Stimulated activated CD8-positive, alpha-beta memory T cell treated with anti-CD3 and anti-CD28 coated beads, Interleukin-7, amount 100 ng/mL, for 24 hours (primary cell): ENCODE results near the gene PTPRF.
"Not testable (repeated sequence)": the region's sequence is repeated elsewhere in the genome, so short reads cannot be mapped to it uniquely, and the experiment has no call there.

Experiments
- DNase-seq: peaks from one replicate; pipeline ENCODE4 v3.0.0-alpha.2; 2020; ENCODE audit warnings: low read depth

Gene PTPRF

DNA sequence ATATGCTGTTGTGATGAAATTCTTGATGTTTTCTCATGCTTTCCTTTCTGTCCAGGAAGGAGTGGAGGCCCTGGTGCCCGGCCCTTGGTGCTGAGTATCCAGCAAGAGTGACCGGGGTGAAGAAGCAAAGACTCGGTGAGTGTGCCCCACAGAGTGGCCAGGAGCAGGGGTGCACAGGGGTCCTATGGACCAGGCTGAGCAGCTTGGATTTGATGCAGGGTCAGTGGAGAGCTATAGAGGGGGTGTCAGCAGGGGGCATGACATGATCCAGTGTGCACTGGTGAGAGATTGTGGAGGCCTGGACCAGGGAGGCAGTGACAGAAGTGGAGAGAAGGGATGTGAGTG lies 7.4 kb downstream of the PTPRF start:
- no peak for DNase-seq

DNA sequence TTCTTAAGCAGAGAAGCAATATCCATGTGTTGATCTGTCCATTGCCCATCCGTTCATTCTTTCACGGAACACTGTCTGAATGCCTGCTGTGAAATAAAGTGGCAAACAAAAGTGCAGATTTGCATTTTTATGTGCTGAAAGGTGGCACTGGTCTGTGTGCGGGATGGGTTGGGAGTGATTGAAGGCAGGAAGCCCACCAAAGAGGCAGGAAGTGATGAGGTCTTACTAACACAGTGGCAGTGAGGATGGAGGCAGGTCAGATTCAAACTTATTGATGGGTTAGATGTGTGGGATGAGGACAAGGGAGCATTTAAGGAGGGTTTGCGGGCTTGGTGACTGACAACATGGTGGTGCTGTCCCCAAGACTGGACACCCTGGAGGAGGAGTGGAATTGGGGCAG lies 8.3 kb downstream of the PTPRF start:
- DNase-seq = no peak

DNA sequence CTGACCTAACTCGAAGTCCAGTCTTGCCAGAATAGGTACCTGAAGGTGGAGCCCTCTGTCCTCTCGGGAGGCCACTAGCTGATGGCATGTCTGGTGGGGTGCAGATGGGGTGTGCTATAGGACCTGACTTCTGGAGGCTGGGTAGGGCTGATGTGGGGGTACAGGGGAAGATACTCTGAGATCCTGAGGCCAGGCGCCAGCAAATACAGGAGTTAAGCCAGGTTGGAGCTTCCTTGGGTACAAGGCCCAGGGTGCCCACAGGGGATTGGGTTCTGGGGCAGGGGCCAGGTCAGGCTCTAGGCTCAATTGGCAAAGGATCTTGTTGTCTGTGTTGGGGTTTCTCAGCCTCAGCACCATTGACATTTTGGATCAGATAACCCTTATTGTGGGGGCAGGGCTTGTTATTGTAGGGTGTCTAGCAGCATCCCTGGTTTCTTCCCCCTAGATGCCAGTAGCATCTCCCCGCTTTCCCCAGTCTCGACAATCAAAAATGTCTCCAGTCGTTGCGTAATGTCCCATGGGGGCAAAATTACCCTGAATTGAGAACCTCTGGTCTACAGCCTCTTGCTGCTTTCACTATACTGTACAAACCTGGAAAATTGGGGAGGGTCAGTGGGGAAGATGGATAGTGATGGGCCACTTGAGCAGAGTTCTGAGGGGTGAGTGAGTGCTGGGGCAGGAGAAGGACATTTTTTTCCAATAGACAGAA lies 9.2 kb downstream of the PTPRF start:
- no peak for DNase-seq

DNA sequence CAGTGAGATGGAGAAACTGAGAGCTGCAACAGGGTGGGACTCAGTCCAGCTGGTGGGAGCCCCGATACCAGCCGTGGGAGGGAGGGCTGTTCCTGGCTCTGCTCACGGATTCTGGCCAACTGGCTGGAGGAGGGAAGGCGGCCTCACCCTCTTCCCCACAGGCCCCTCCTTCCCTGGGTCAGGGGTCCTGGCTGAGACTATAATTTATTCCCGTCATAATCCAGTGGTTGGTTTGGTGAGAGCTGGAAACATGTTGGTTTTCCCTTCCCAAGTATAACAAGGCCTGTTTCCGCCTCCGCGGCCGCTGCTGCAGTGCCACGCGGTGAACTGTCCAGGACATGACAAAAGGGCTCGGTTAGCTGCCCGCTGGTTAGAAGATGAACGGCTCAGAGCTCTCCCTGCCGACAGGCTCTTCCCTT lies 10.0 kb downstream of the PTPRF start:
- DNase-seq = no peak

DNA sequence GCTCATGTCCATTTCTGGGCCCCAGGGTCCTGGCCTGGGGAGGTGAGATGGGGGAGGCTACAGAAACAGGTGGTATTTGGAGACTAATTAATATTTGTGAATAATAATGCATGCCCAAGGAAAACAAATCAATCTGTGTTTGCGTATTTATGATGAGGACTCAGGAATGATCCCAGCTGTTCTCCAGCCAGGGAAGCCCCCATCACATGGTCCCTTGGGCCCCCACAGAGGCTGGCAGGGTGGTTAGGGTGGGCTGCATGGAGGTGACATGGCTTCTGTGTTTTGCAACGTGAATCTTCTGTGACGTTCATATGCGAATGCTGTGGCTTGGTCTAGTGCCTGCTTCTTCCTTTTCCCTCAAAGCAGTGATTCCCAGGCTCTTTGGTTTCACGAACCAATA lies 10.5 kb downstream of the PTPRF start:
- DNase-seq = no peak

DNA sequence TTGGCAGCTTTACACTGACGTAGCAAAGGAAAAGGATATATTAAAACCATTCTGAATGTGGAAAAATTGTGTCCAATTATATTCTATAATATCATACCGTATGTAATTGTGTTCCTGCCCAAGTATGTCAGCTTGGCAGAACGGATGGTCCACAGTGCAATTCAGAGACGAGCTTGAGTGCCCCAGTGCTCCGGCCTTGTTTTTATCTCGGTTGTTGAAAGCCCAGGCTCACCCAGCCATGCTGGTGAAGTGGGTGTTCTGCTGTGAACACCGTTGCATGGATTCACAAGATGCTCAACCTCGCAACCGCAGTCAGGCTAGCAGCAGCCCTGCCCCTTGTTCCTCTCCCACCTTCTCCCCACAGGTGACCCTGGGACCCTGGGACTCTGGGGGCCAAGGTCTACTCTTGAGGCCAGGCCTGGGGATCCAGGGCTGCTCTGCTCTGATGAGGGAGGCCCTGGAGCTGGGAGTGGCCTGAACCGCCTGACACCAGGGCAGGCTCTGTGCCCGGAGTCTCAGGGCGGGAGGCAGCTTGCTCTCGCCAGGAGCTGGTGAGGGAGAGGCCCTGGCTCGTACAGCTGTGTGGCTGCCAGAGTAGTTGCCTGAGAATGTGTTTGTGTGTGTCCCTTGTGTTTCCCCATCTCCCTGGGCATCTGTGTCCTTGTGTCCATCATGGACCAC lies 11.2 kb downstream of the PTPRF start:
- no peak for DNase-seq

DNA sequence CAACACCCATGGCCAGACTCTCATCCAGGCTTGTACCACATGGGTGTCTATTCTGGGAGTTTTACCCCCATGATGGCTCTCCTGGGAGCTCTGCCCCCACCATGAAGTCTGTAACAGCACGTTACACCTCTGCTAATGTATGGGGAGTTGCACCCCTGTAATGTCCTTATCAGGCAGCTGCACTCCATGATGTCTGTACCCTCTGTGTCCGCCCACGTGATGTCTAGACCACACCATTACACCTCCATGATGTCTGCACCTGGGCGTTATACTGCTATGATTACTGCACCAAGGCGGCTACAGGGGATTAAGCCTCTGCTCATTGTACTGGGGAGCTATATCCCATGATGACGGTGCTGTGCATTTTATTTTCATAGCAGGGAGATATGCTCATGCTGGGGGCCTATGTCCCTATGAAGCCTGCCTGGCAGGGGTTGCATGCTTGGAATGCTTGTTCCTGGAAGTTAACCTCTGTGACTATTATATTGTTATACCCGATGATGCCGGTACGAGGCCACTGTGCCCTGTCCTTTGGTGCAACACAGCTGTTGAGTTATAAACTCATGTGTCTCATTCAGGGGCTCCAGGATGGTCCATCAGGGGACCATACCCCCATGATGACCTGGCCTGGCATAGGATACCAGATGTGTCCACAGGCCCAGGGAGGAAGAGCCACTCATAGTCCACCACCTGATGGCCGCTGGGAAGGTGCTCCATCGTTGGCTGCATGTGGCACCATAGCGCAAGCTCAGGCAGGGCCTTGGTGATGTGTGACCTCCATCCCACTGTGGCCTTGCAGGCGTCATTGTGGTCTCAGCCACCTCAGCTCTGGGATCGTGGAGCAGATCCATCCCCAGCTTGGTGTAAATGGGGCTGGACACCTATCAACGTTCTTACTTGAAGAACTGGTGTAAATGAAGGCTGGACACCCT lies 12.1 kb downstream of the PTPRF start:
- no peak for DNase-seq

DNA sequence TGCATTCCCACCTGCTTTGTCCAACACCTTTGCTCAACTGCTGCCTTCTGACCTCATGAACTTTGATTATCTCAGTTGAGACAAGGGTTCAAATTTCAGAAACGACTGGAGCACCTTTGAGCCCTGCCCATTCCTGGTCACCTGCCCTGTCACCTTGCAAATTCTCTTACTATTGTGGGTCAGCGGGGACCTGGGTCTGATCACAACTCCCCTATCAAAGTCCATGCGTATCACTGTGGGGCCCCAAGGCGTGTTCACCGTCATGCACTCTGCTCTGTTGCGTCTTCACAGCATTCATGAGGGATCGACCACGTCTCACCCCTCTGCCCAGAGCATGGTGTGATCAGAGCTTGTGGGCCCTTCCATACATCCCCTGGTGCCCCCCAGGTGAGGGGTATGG lies 12.9 kb downstream of the PTPRF start:
- DNase-seq = no peak

DNA sequence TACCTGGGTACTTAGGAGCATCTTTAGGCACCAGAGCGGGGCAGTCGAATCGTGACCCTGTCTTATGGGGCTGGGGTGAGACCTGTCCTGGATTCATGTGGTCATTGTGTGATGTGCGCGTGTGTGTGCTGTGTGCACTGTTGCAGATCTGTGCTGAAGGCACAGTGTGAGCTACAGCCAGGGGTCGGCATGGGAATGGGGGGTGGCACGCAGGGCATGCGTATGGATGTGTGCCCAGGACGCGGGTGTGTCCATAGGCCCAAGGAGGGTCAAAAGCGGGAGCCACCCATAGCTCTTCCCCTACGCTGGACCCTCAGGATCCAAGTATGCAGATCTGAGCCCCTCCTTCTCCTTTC lies 14.6 kb downstream of the PTPRF start:
- DNase-seq = no peak

DNA sequence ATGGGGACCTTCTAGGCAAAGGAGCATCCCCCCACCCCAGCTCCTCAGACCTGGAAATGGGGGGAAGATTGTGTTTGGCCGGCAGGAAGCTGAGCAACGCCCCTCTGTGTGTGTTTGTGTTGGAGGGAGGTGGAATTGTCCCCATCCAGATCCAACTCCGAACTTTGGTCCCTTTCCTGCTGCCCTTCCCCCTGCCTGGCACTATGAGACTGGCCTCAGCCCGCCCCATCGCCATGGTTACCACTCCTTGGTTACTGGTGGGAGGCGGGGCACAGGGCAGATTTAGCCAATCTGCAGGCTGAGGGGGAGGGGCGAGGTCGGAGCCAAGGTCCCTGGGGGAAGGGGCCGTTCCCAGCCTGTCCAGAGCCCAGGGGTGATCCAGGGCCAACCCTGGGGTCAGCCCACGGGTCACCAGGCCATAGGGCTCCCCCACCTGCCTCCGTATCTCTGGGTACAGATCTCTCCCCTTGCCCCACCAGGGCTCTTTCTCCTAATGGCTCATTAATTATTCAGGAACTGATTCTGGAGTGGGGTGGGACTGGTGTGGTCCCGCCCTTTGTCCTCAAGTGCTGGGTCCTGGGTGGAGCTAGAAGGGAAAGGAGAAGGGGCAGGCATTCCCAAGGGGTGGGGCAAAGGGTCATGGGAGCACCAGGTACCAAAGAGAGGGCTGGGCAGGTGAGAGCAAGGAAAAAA lies 15.2 kb downstream of the PTPRF start:
- DNase-seq = no peak

DNA sequence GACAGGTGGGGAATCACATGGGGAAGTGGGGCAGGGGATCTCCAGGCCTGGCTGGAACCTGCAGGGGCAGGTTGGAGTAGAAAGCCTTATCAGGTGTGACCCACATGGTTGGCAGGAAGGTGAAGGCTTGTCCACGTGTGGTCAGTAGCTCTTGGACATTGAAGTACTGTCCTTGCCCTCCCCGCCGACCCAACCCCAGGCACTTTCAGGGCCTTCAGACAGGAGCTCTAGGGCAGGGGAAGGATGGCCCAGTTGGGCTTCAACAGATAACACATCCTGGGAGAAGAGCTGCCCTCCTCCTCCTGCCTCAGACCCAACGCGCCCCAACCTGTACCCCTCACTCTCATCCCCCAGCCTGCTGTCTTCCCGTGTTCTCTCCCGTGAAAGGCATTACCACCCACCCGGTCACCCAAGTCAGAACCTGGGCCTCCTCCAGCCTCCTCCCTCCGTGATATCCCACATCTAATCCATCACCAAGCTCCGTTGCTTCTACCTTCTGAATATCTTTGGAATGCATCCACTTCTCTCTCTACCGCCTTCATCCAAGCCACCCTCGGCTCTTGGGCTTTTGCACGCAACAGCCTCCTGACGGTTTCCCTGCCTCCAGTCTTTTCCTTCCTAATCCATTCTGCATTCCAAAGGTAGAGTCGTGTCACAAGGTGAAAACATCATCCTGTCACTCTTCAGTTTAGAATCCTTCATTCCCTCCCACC lies 15.9 kb downstream of the PTPRF start:
- no peak for DNase-seq

DNA sequence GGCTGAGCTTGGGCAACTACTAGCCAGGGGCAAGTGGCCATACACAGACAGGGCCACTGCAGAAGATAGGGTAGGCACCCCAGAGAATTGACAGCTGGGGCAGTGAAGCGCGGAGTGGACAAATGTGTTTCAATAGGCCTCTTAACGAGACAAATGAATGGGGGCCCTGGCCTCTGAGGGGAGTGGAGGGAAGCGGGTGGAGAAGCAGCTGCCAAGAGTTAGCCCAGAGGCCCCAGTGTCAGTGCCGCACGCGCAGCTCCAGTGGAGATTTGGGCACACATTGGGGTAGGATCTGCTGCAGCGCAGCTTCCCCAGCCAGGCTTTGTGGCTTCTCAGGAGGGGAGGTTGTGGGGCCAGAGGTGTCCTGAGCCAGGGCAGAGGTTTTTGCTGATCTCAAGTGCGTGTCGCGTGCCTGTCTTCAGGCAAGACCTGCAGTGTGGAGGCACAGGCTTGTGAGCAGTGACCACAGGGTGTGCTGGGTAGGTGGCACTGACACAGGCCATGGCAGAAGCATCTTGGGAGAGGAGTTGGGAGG lies 16.9 kb downstream of the PTPRF start:
- no peak for DNase-seq

DNA sequence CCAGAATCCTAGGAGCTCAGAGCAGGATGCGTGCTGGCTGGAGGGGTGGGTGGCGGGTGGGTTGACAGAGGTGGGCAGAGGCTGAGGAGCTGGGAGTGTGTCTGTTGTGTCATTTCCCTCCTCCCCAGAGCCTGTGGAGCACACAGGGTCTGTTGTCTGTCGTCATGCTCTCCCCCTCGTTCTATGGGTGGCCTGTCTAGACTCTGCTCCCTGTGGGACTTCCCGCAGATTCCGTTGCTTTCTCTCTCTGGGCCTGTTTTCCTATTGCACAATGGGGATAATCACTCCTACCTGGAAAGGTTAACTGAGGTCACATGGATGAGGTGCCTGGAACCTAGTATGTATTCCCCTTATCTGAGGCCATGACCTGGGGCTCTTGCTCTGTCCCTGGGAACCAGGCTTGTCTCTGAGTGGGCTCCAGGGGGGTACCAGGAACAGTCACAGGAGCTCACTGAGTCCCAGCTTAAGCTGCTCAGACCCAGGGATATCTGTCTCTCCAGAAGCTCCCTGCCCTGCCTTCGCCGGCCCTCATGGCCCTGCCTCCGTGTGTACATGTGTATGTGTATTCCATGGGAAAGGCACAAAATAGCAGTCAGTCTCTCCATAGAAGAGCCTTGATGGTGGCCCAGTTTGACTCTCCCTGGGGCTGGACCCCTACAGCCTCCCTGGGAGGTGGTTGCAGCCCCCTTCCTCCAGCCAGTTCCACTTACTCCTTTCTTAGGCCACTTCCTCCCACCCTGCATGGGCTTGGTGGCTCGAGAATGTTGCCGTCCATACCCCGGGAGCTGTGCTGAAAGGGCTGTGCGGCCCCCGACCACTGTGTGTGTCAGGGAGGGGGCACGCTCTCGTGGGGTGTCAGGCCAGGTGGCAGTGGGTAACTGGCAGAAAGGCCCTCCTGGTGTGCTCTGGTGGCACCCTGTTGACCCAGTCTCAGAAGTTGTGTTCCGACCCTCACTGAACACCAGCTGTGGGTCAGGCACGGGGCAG lies 17.9 kb downstream of the PTPRF start:
- no peak for DNase-seq

DNA sequence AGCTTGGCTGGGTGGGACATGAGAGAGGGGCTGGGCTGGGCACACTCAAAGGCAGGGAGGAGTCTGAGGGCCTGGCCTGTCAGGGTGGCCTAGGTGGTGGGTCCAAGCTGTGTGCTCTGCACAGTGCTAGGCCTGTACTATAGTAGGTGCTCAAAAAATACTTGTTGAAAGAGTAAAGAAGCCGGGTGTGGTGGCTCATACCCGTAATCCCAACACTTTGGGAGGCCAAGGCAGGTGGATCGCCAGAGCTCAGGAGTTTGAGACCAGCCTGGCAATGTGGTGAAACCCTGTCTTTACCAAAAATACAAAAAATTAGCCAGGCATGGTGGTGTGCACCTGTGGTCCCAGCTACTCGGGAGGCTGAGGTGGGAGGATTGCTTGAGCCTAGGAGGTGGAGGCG lies 18.7 kb downstream of the PTPRF start:
- not testable (repeated sequence) for DNase-seq

DNA sequence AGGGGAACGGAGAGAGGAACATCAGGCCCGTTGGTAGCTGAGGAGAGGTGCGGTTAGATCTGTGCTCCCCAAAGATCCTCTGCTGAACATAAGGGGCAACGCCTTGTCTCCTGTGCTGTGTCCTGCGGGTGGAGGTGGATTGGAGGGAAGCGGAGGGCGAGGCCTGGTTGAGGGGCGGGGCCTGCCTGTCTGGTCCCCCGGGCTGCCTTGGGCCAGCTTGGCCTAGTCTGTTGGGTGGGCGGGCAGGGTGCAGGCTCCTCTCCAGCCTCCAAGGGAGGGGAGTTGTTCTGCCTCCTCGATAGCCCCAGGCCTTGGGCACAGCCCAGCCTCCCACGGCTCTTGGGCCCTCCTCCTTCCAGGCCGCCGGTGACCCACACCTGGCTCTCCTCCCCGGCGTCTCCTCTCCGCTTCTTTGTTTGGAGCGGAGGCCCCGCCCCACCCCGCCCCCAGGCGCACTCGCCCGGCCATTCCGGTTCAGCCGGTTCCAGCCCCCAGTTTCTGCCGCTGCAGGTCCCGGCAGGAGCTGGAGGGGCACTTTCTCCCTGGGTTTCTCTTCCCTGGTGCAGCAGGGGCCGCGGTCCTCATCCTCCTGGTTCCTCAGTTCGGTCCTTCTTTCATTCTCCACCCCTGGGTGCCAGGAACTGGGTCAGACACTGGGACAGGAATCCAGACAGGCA lies 19.4 kb downstream of the PTPRF start:
- DNase-seq = no peak

DNA sequence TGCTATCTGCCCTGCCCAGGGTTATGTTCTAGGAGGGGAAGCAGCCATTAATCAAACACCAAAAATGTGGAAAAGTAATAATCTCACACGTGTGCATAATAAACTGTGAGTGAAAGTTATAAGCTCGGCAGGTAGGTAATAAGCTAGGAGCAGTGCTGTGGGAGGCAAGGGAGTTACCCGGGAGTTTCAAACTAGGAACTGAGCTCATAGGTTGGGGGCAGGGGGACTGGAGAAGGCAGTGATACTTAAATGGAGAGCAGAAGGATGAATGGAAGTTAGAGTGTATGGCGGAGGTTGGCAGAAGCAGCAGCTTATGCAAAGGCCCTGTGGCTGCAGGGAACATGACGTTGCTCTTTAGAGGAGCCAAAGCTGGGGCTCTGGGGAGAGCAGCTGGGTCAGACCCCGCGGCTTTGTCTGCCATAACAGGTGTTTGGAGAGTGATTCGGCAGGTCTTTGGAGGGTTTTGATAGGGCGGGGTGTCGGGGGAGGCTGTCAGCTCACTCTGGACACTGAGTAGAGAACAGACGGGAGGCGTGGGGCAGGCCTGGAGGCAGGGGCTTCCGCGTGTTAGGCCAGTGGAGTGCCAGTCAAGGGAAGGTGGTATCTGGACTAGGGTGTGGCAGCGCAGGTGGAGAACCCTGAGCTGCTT lies 20.0 kb downstream of the PTPRF start:
- no peak for DNase-seq

DNA sequence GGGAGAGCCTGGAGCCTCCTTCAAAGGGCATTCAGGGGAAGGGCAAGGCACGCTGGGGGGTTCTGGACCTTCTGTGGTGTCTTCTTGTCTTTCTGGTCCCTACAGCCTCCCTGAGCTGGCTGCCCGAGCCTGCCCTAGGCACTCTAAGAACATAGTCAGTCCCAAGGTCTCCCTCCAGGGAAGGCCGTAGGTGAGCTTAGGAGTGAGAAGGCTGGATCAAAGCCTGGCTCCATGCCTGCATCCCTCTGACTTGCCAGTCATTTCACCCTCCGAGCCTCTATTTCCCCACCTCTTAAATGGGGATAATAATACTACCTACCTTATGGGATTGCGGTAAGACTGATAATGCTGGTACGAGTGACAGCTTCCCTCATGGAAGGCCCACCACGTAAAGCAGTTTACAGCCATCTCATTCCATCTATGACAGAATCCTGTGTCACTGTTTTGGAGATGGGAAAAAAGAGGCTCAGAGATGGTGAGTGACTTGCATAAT lies 20.8 kb downstream of the PTPRF start:
- no peak for DNase-seq

DNA sequence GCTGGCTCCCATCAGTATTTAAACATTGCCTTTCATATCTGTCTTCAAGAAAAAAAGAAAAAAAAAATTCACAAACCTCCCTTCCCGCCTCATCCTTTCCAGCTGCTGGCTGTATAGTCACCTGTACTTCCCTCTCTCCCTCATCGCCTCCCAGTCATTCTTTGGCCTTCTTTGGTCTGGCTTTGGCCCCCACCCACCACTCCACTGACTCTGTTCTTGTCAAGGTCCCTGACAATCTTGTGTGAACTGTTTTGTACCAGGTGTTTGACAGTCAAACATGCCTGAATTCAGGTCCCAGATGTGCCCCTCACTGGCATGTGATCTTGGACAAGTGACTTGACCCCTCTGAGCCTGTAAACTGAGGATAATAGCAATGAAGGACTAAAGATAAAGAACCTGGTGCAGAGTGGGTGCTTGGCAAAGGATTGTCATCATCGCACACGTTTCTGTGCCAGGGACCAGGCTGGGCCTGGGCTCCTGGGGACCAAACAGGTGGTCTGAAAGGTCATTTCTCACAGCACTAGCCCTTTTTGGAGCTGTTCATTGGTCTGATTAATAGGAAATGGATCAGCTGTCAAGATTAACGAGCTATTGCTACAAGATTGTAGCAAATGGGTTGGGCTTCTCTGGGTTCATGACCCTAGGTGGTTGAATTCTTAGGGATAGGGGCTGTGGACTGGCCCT lies 21.5 kb downstream of the PTPRF start:
- DNase-seq = no peak
